IPS-20b (cell line): ENCODE data around the gene FAM171A2.
A peak's percentile ranks its signal among the peaks of the same experiment; 100 is the strongest.
"Not testable (repeated sequence)": the region's sequence is repeated elsewhere in the genome, so short reads cannot be mapped to it uniquely, and the experiment has no call there.

Source experiments
- H3K27ac ChIP-seq: one replicate; pipeline ENCODE4 v1.5.1; 2013; ENCODE audit warnings: low read length
- H3K27me3 ChIP-seq: 2 replicates; pipeline ENCODE4 v1.6.1; 2013; ENCODE audit warnings: mild to moderate bottlenecking, low read length, inconsistent platforms; ENCODE audit not compliant: insufficient read depth
- H3K36me3 ChIP-seq: 2 replicates; pipeline ENCODE4 v1.6.1; 2013; ENCODE audit warnings: low read depth, mild to moderate bottlenecking, inconsistent platforms, low read length, moderate library complexity; ENCODE audit not compliant: insufficient read depth
- H3K4me1 ChIP-seq: 2 replicates; pipeline ENCODE4 v1.6.1; 2013; ENCODE audit warnings: mild to moderate bottlenecking, control low read depth, inconsistent platforms, low read length, moderate library complexity; ENCODE audit not compliant: insufficient read depth
- H3K4me3 ChIP-seq: 2 replicates; pipeline ENCODE4 v1.5.1; 2013; ENCODE audit warnings: mild to moderate bottlenecking, low read length, inconsistent platforms
- H3K9ac ChIP-seq: 2 replicates; pipeline ENCODE4 v1.6.1; 2013; ENCODE audit warnings: low read depth, mild to moderate bottlenecking, inconsistent platforms, low read length, moderate library complexity
- H3K9me3 ChIP-seq: 2 replicates; pipeline ENCODE4 v1.6.1; 2013; ENCODE audit warnings: mild to moderate bottlenecking, low read depth, low read length, inconsistent platforms; ENCODE audit not compliant: insufficient read depth

Gene FAM171A2

GRCh38 chr17:44348988-44349364 is 14.7 kb downstream of the FAM171A2 start:
- H3K27ac ChIP-seq, result no peak overlapping the region
- H3K9ac ChIP-seq, result no peak overlapping the region
- H3K4me3 ChIP-seq, result no peak overlapping the region
- peaks cover 9% of the 10 kb centered on the region; the same call in 1 of the 2 replicates for H3K36me3 ChIP-seq
- H3K4me1 ChIP-seq, result 0 out of 2 replicates have a peak, but pooled peaks cover 5% of the 10 kb centered on the region
- H3K27me3 ChIP-seq, result peaks cover 9% of the 10 kb centered on the region
- H3K9me3 ChIP-seq, result no peaks in the 10 kb centered on the region

GRCh38 chr17:44348234-44348987 is 15.2 kb downstream of the FAM171A2 start:
- Histone ChIP-seq H3K9ac (no peak overlapping the region), H3K27ac (no peak overlapping the region), H3K4me3 (no peak overlapping the region)

GRCh38 chr17:44347206-44348055 is 16.2 kb downstream of the FAM171A2 start:
- H3K27me3 ChIP-seq, result peaks cover 14% of the 10 kb centered on the region
- H3K9ac ChIP-seq, H3K27ac ChIP-seq, H3K4me3 ChIP-seq, H3K9me3 ChIP-seq, H3K36me3 ChIP-seq, H3K4me1 ChIP-seq: not testable (repeated sequence)

More at GRCh38 chr17:44348234-44348987, 15.2 kb downstream of the FAM171A2 start:
- H3K36me3 ChIP-seq, result peaks cover 9% of the 10 kb centered on the region; the same call in 1 of the 2 replicates
- 0 out of 2 replicates have a peak, but pooled peaks cover 5% of the 10 kb centered on the region for H3K4me1 ChIP-seq
- no peaks in the 10 kb centered on the region for H3K9me3 ChIP-seq
- peaks cover 14% of the 10 kb centered on the region for H3K27me3 ChIP-seq

GRCh38 chr17:44346064-44346844 is 17.4 kb downstream of the FAM171A2 start:
- peaks cover 14% of the 10 kb centered on the region for H3K27me3 ChIP-seq
- peak overlapping the region; percentile 80; the same call in 1 of the 2 replicates for H3K9ac ChIP-seq
- H3K27ac ChIP-seq, result no peak overlapping the region
- peak overlapping the region; percentile 92 for H3K4me3 ChIP-seq
- H3K36me3 ChIP-seq, result no peaks in the 10 kb centered on the region
- H3K4me1 ChIP-seq, result 0 out of 2 replicates have a peak, but pooled peaks cover 5% of the 10 kb centered on the region
- H3K9me3 ChIP-seq, result no peaks in the 10 kb centered on the region

GRCh38 chr17:44345454-44346026 is 18.1 kb downstream of the FAM171A2 start:
- no peaks in the 10 kb centered on the region for H3K36me3 ChIP-seq
- H3K9me3 ChIP-seq, result no peaks in the 10 kb centered on the region
- no peak overlapping the region for H3K27ac ChIP-seq
- 0 out of 2 replicates have a peak, but pooled peaks cover 5% of the 10 kb centered on the region for H3K4me1 ChIP-seq
- H3K9ac ChIP-seq, result peak overlapping the region; percentile 80
- peaks cover 14% of the 10 kb centered on the region for H3K27me3 ChIP-seq
- peak overlapping the region; percentile 92 for H3K4me3 ChIP-seq

- H3K4me1 ChIP-seq, result 0 out of 2 replicates have a peak, but pooled peaks cover 5% of the 10 kb centered on the region
- H3K4me3 ChIP-seq, result peak within 1 kb of the TSS; percentile 92
- peaks cover 14% of the 10 kb centered on the region for H3K27me3 ChIP-seq
- H3K36me3 ChIP-seq, result no peaks in the 10 kb centered on the region
- H3K9me3 ChIP-seq, result no peaks in the 10 kb centered on the region
- no peak within 1 kb of the TSS for H3K27ac ChIP-seq
- H3K9ac ChIP-seq, result peak within 1 kb of the TSS; percentile 80
Observed at GRCh38 chr17:44344939-44345453, 18.7 kb downstream of the FAM171A2 start, which contains the start of gene GRN. GRN (plus strand) TSS chr17:44345302; CDS start chr17:44349165, 3,863 bp downstream.

- Histone ChIP-seq H3K9ac (no peak overlapping the region), H3K4me1 (0 out of 2 replicates have a peak, but pooled peaks cover 5% of the 10 kb centered on the region), H3K4me3 (no peak overlapping the region), H3K27me3 (peaks cover 14% of the 10 kb centered on the region), H3K36me3 (no peaks in the 10 kb centered on the region), H3K9me3 (no peaks in the 10 kb centered on the region), H3K27ac (no peak overlapping the region)
Observed at GRCh38 chr17:44343510-44344209, 20.0 kb downstream of the FAM171A2 start.

DNA sequence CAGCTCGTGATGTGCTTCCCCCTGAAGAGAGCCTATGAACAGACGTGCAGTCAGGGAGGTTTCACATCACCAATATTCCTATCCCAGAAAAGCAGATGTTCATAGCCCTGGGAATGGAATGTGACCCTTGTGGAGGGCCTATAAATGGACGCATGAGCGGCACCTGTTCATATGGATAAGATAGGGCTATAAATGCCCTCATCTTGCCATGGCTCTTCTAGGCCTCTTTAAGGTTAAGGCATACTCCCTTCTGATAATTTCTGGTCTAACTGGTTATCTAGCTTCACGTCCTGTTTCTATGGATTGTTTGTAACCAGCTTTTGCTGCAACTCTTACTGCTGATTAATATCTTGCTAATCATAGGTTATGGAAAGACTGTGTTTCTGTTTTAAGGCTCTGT is 23.1 kb downstream of the FAM171A2 start:
- not testable (repeated sequence) for H3K9ac ChIP-seq, H3K27ac ChIP-seq, H3K4me3 ChIP-seq, H3K4me1 ChIP-seq, H3K36me3 ChIP-seq, H3K9me3 ChIP-seq
- peaks cover 14% of the 10 kb centered on the region for H3K27me3 ChIP-seq

DNA sequence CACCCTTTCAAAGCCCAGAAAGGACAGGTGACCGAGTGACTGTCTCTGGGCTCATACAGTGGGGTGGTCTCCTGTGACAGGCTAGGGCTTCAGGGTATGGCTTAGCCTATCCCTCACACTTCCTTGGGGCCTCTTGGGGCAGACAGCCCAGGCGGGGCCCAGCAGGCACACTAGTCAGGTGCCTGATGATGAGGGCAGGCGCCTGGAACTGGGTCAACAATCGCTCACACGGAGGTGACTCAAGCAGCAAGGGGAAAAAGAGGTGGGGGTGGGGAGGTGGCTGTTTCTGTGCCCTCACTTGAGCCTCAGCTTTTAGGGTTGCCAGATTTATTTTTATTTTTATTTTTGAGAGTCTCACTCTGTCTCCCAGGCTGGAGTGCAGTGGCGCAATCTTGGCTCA is 25.0 kb downstream of the FAM171A2 start:
- Histone ChIP-seq H3K27me3 (peaks cover 7% of the 10 kb centered on the region), H3K9ac (no peak overlapping the region), H3K27ac (no peak overlapping the region)

GRCh38 chr17:44335968-44336367 is 27.7 kb downstream of the FAM171A2 start:
- no peaks in the 10 kb centered on the region for H3K36me3 ChIP-seq
- no peak overlapping the region for H3K27ac ChIP-seq
- H3K9ac ChIP-seq, result no peak overlapping the region
- no peaks in the 10 kb centered on the region for H3K27me3 ChIP-seq
- no peak overlapping the region for H3K4me3 ChIP-seq
- no peaks in the 10 kb centered on the region for H3K9me3 ChIP-seq
- no peaks in the 10 kb centered on the region for H3K4me1 ChIP-seq

More for the DNA sequence above, 25.0 kb downstream of the FAM171A2 start:
- H3K9me3 ChIP-seq, result no peaks in the 10 kb centered on the region
- H3K4me3 ChIP-seq, result no peak overlapping the region
- H3K4me1 ChIP-seq, result no peaks in the 10 kb centered on the region
- no peaks in the 10 kb centered on the region for H3K36me3 ChIP-seq
